SW480 (cell line): ENCODE data around the gene RGS17.

Source experiments
- DNase-seq: peaks from one replicate; pipeline ENCODE4 v3.0.0-alpha.2; 2016; ENCODE audit warnings: low spot score

RGS17 gene

GRCh38 chr6:153084393-153084792, 46.7 kb downstream of the RGS17 start:
- no peak for DNase-seq

GRCh38 chr6:153083869-153084268, 47.2 kb downstream of the RGS17 start:
- no peak for DNase-seq

- no peak for DNase-seq
Measured at GRCh38 chr6:153081914-153082313, 49.2 kb downstream of the RGS17 start.

- no peak for DNase-seq
Measured at GRCh38 chr6:153076431-153076830, 54.7 kb downstream of the RGS17 start.

- DNase-seq, result no peak
Measured at GRCh38 chr6:153074761-153075160, 56.3 kb downstream of the RGS17 start.

- DNase-seq, result no peak
Measured at GRCh38 chr6:153073841-153074240, 57.2 kb downstream of the RGS17 start.

GRCh38 chr6:153070756-153071155, 60.3 kb downstream of the RGS17 start:
- DNase-seq, result no peak

GRCh38 chr6:153069897-153070296, 61.2 kb downstream of the RGS17 start:
- no peak for DNase-seq

- no peak for DNase-seq
Measured at GRCh38 chr6:153065222-153065621, 65.9 kb downstream of the RGS17 start.

GRCh38 chr6:153063936-153064335, 67.1 kb downstream of the RGS17 start:
- no peak for DNase-seq

GRCh38 chr6:153062516-153062915, 68.6 kb downstream of the RGS17 start:
- no peak for DNase-seq

- DNase-seq, result no peak
Measured at GRCh38 chr6:153059757-153060156, 71.3 kb downstream of the RGS17 start.

- DNase-seq, result no peak
Measured at GRCh38 chr6:153059311-153059710, 71.8 kb downstream of the RGS17 start.

GRCh38 chr6:153058909-153059308, 72.2 kb downstream of the RGS17 start:
- DNase-seq, result no peak

GRCh38 chr6:153058291-153058690, 72.8 kb downstream of the RGS17 start:
- DNase-seq, result no peak

- DNase-seq, result no peak
Measured at GRCh38 chr6:153056308-153056707, 74.8 kb downstream of the RGS17 start.

GRCh38 chr6:153051801-153052200, 79.3 kb downstream of the RGS17 start:
- DNase-seq, result no peak

- no peak for DNase-seq
Measured at GRCh38 chr6:153048631-153049030, 82.5 kb downstream of the RGS17 start.

- DNase-seq, result no peak
Measured at GRCh38 chr6:153047386-153047785, 83.7 kb downstream of the RGS17 start.

- no peak for DNase-seq
Measured at GRCh38 chr6:153045271-153045670, 85.8 kb downstream of the RGS17 start.

GRCh38 chr6:153044295-153044694, 86.8 kb downstream of the RGS17 start:
- DNase-seq, result no peak

GRCh38 chr6:153043719-153044118, 87.4 kb downstream of the RGS17 start:
- no peak for DNase-seq

- DNase-seq, result no peak
Measured at GRCh38 chr6:153038378-153039057, 92.6 kb downstream of the RGS17 start.

- no peak for DNase-seq
Measured at GRCh38 chr6:153034139-153034538, 96.9 kb downstream of the RGS17 start.
